Spinal cord (tissue), 10 donors: ENCODE results near the gene EFTUD2. TPM values are rescaled to one million over a fixed set of nuclear protein-coding genes. Genes with fewer than 3 reads are reported as not detected.

Experiments
- DNase-seq, 6 donors: peaks; one replicate each; pipeline versions ENCODE4 v3.0.0 to v3.0.0-alpha.2; 2013 to 2015; ENCODE audit warnings: low spot score in 6 of 6, low read depth in 4 of 6
- H3K27ac ChIP-seq: one replicate; pipeline ENCODE4 v1.5.1; 2013; ENCODE audit warnings: low read depth, low read length, control low read depth
- H3K27me3 ChIP-seq: one replicate; pipeline ENCODE4 v1.6.1; 2013; ENCODE audit warnings: low read length; ENCODE audit not compliant: control insufficient read depth, insufficient read depth
- H3K36me3 ChIP-seq: one replicate; pipeline ENCODE4 v1.6.1; 2013; ENCODE audit warnings: low read length; ENCODE audit not compliant: control insufficient read depth, insufficient read depth
- H3K4me1 ChIP-seq: one replicate; pipeline ENCODE4 v1.6.1; 2013; ENCODE audit warnings: low read length; ENCODE audit not compliant: control insufficient read depth, insufficient read depth
- H3K4me3 ChIP-seq: one replicate; pipeline ENCODE4 v1.5.1; 2013; ENCODE audit warnings: low read depth, low read length, control low read depth
- H3K9me3 ChIP-seq: one replicate; pipeline ENCODE4 v1.6.1; 2013; ENCODE audit warnings: low read length; ENCODE audit not compliant: control insufficient read depth, insufficient read depth
- WGBS: methylation state at CpG from one replicate; pipeline ENCODE4 v1.1.5; 2013; ENCODE audit warnings: missing lambda C conversion rate; ENCODE audit not compliant: insufficient coverage; 5-methylcytosine and 5-hydroxymethylcytosine counted together
- polyA plus RNA-seq, 2 donors: library from polyadenylated mRNA; unstranded; fragments of 120-200 nt; gene quantifications; one replicate each; pipeline ENCODE4 v1.2.1, GENCODE V29; 2013; ENCODE audit not compliant: insufficient read length in 2 of 2
- total RNA-seq, 2 donors: library from RNA; depleted of rRNA in 1 of 2; stranded (reverse); fragments of 120-200 nt in 1 of 2; fragments of >200 nt in 1 of 2; gene quantifications; one replicate each; pipeline versions ENCODE4 v1.2.3 to v1.2.4, GENCODE V29; 2013 to 2014
- donor health status: healthy.

Gene EFTUD2
- total and polyA plus RNA-seq, 4 donors, result 68.0 to 85.0 (median 74.3) TPM

GRCh38 chr17:44935116-44935515 is 35.9 kb upstream of the EFTUD2 start:
- WGBS, result 95% methylated on average over 9 of the region's 9 CpGs
- no peak for DNase-seq
- Histone ChIP-seq H3K36me3 (peaks cover 40% of the 10 kb centered on the region), H3K9me3 (no peaks in the 10 kb centered on the region), H3K4me3 (no peak overlapping the region), H3K27me3 (no peaks in the 10 kb centered on the region), H3K27ac (no peak overlapping the region), H3K4me1 (no peaks in the 10 kb centered on the region)

GRCh38 chr17:44934745-44935105 is 35.5 kb upstream of the EFTUD2 start:
- Histone ChIP-seq H3K27me3 (no peaks in the 10 kb centered on the region), H3K36me3 (peaks cover 40% of the 10 kb centered on the region), H3K9me3 (no peaks in the 10 kb centered on the region), H3K4me3 (no peak overlapping the region), H3K4me1 (no peaks in the 10 kb centered on the region), H3K27ac (no peak overlapping the region)
- DNase-seq, result no peak
- 94% methylated on average over 7 of the region's 10 CpGs for WGBS

GRCh38 chr17:44933824-44934744 is 34.8 kb upstream of the EFTUD2 start:
- WGBS, result 97% methylated on average over 34 of the region's 34 CpGs
- H3K4me1 ChIP-seq, result no peaks in the 10 kb centered on the region
- no peak overlapping the region for H3K27ac ChIP-seq
- H3K9me3 ChIP-seq, result no peaks in the 10 kb centered on the region
- H3K4me3 ChIP-seq, result no peak overlapping the region
- peaks cover 40% of the 10 kb centered on the region for H3K36me3 ChIP-seq
- DNase-seq, result no peak
- no peaks in the 10 kb centered on the region for H3K27me3 ChIP-seq

GRCh38 chr17:44932787-44933097 is 33.5 kb upstream of the EFTUD2 start:
- H3K4me1 ChIP-seq, result no peaks in the 10 kb centered on the region
- peaks cover 52% of the 10 kb centered on the region for H3K36me3 ChIP-seq
- 93% methylated on average over 6 of the region's 6 CpGs for WGBS
- no peaks in the 10 kb centered on the region for H3K9me3 ChIP-seq
- H3K27me3 ChIP-seq, result no peaks in the 10 kb centered on the region
- no peak for DNase-seq
- no peak overlapping the region for H3K27ac ChIP-seq
- H3K4me3 ChIP-seq, result no peak overlapping the region

GRCh38 chr17:44932096-44932786 is 33.0 kb upstream of the EFTUD2 start:
- Histone ChIP-seq H3K4me1 (no peaks in the 10 kb centered on the region), H3K27ac (no peak overlapping the region), H3K27me3 (no peaks in the 10 kb centered on the region), H3K4me3 (no peak overlapping the region), H3K36me3 (peaks cover 55% of the 10 kb centered on the region), H3K9me3 (no peaks in the 10 kb centered on the region)
- DNase-seq, result no peak
- WGBS, result 93% methylated on average over 5 of the region's 8 CpGs

- no peaks in the 10 kb centered on the region for H3K4me1 ChIP-seq
- peaks cover 62% of the 10 kb centered on the region for H3K36me3 ChIP-seq
- no peak overlapping the region for H3K4me3 ChIP-seq
- H3K9me3 ChIP-seq, result no peaks in the 10 kb centered on the region
- 97% methylated on average over 4 of the region's 5 CpGs for WGBS
- H3K27ac ChIP-seq, result no peak overlapping the region
- no peak for DNase-seq
- no peaks in the 10 kb centered on the region for H3K27me3 ChIP-seq
Measured at GRCh38 chr17:44931376-44931775, 32.1 kb upstream of the EFTUD2 start.

- H3K9me3 ChIP-seq, result no peaks in the 10 kb centered on the region
- H3K27me3 ChIP-seq, result no peaks in the 10 kb centered on the region
- H3K4me1 ChIP-seq, result no peaks in the 10 kb centered on the region
- H3K36me3 ChIP-seq, result peaks cover 63% of the 10 kb centered on the region
- H3K4me3 ChIP-seq, result no peak overlapping the region
- no peak for DNase-seq
- H3K27ac ChIP-seq, result no peak overlapping the region
- 93% methylated on average over 2 of the region's 6 CpGs for WGBS
Measured at GRCh38 chr17:44930667-44931066, 31.4 kb upstream of the EFTUD2 start.

- H3K4me1 ChIP-seq, result peaks cover 3% of the 10 kb centered on the region
- no peak overlapping the region for H3K27ac ChIP-seq
- no peaks in the 10 kb centered on the region for H3K27me3 ChIP-seq
- peaks cover 49% of the 10 kb centered on the region for H3K36me3 ChIP-seq
- no peak for DNase-seq
- WGBS, result 93% methylated on average over 7 of the region's 7 CpGs
- no peaks in the 10 kb centered on the region for H3K9me3 ChIP-seq
- H3K4me3 ChIP-seq, result no peak overlapping the region
Measured at GRCh38 chr17:44928950-44929720, 29.9 kb upstream of the EFTUD2 start.

GRCh38 chr17:44928136-44928535 is 28.9 kb upstream of the EFTUD2 start:
- H3K27me3 ChIP-seq, result no peaks in the 10 kb centered on the region
- no peak for DNase-seq
- H3K27ac ChIP-seq, result no peak overlapping the region
- peaks cover 43% of the 10 kb centered on the region for H3K36me3 ChIP-seq
- H3K9me3 ChIP-seq, result no peaks in the 10 kb centered on the region
- peaks cover 12% of the 10 kb centered on the region for H3K4me1 ChIP-seq
- 94% methylated on average over 14 of the region's 15 CpGs for WGBS
- H3K4me3 ChIP-seq, result no peak overlapping the region
